ENCODE data around the gene MARCHF10. TPM values are rescaled to one million over a fixed set of nuclear protein-coding genes. Genes with fewer than 3 reads are reported as not detected.

Gene MARCHF10
- total and polyA plus RNA-seq, 2 of the 4 experiments (the other 2 are of a cell fraction): 0.18 to 0.74 TPM

DNA sequence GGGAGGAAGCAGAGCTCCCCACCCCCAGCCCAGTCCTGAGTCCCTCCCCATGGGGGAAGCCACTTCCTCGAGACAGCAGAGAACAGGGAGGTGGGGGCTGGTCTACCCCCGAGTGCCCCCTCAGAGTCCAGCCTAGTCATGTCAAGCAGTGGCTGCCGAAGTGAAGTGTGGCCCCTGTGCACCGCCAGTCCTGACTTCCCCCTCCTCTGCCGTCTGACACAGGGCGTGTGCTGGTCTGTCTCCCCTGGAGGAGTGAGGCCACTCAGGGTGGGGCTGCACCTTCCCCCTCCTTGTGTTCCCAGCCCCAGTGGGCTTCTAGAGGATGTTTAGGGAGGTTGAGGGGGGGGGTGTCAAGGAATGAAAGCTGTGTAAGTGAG lies 133.8 kb downstream of the MARCHF10 start:
- H3K23ac ChIP-seq (ENCODE audit: low read depth, low read length): no peak overlapping the region
- H2BK120ac ChIP-seq (ENCODE audit: low read depth, low read length): no peak overlapping the region
- in situ Hi-C loops (cut with MboI; ENCODE audit: low sequenced_read_pairs): no loop called here
- H3K79me1 ChIP-seq (ENCODE audit: low read depth in 1 of 2, low read length in 2 of 2): peaks cover 9 to 41% of the 10 kb centered on the region in 2 experiments
- dilution Hi-C loops (cut with HindIII; ENCODE audit: low sequenced_read_pairs, unreplicated experiment): no loop called here
- H4K91ac ChIP-seq (ENCODE audit: insufficient read depth, low read depth, low read length): no peak overlapping the region
- peaks cover 83% of the 10 kb centered on the region for H3K36me3 ChIP-seq (ENCODE audit: control insufficient read depth, insufficient read depth, low read length)
- no peak overlapping the region for H2BK20ac ChIP-seq (ENCODE audit: low read depth, low read length)
- ChIA-PET CTCF (interaction anchor here (0.5 kb wide), 1 partner anchor 15 kb away, joined by 3 read pairs; no protein-coding TSS in a partner anchor), POLR2A (ENCODE audit: unreplicated experiment) (no interaction called here)
- DNase-seq (no peak), ATAC-seq (ENCODE audit: low read depth) (no peak)
- no peak overlapping the region for H3K9ac ChIP-seq (ENCODE audit: low read depth, low read length)
- no TSS peak for BruUV-seq (replicated peaks)
- no peak overlapping the region for H3K18ac ChIP-seq (ENCODE audit: low read depth, low read length)
- H3K9me1 ChIP-seq (ENCODE audit: insufficient read depth, low read length): no peaks in the 10 kb centered on the region
- TF ChIP-seq RAD21 (IDR thresholded peaks at IDR 0.05; ENCODE audit: low read length) (no peak), MAFK (IDR thresholded peaks at IDR 0.05; ENCODE audit: low read depth, low read length) (no peak), CEBPB (IDR thresholded peaks at IDR 0.05; ENCODE audit: low read depth, low read length) (no peak), RFX5 (IDR thresholded peaks at IDR 0.05; ENCODE audit: low read depth, low read length) (no peak), CHD1 (IDR thresholded peaks at IDR 0.05; ENCODE audit: low read depth, low read length) (no peak), NFE2L2 (IDR thresholded peaks at IDR 0.05; ENCODE audit: low read depth, low read length) (no peak), POLR2A (IDR thresholded peaks at IDR 0.05; ENCODE audit: low read depth, low read length) (no peak), FOS (IDR thresholded peaks at IDR 0.05; ENCODE audit: low read depth, low read length) (no peak), MXI1 (IDR thresholded peaks at IDR 0.05; ENCODE audit: borderline replicate concordance, low read depth, low read length) (no peak), MAZ (IDR thresholded peaks at IDR 0.05; ENCODE audit: borderline replicate concordance, low read depth, low read length) (no peak), RCOR1 (IDR thresholded peaks at IDR 0.05; ENCODE audit: insufficient replicate concordance, low read length) (no peak), SMC3 (IDR thresholded peaks at IDR 0.05; ENCODE audit: low read depth, low read length) (no peak), BHLHE40 (IDR thresholded peaks at IDR 0.05; ENCODE audit: low read depth, low read length) (no peak)
- TF ChIP-seq, protein P1, sequence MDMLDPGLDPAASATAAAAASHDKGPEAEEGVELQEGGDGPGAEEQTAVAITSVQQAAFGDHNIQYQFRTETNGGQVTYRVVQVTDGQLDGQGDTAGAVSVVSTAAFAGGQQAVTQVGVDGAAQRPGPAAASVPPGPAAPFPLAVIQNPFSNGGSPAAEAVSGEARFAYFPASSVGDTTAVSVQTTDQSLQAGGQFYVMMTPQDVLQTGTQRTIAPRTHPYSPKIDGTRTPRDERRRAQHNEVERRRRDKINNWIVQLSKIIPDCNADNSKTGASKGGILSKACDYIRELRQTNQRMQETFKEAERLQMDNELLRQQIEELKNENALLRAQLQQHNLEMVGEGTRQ (IDR thresholded peaks at IDR 0.05; ENCODE audit: low read depth, low read length): no peak
- TF ChIP-seq, protein P2, sequence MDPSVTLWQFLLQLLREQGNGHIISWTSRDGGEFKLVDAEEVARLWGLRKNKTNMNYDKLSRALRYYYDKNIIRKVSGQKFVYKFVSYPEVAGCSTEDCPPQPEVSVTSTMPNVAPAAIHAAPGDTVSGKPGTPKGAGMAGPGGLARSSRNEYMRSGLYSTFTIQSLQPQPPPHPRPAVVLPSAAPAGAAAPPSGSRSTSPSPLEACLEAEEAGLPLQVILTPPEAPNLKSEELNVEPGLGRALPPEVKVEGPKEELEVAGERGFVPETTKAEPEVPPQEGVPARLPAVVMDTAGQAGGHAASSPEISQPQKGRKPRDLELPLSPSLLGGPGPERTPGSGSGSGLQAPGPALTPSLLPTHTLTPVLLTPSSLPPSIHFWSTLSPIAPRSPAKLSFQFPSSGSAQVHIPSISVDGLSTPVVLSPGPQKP (IDR thresholded peaks at IDR 0.05; ENCODE audit: borderline replicate concordance, low read depth, low read length): no peak
- TF ChIP-seq, protein P3, sequence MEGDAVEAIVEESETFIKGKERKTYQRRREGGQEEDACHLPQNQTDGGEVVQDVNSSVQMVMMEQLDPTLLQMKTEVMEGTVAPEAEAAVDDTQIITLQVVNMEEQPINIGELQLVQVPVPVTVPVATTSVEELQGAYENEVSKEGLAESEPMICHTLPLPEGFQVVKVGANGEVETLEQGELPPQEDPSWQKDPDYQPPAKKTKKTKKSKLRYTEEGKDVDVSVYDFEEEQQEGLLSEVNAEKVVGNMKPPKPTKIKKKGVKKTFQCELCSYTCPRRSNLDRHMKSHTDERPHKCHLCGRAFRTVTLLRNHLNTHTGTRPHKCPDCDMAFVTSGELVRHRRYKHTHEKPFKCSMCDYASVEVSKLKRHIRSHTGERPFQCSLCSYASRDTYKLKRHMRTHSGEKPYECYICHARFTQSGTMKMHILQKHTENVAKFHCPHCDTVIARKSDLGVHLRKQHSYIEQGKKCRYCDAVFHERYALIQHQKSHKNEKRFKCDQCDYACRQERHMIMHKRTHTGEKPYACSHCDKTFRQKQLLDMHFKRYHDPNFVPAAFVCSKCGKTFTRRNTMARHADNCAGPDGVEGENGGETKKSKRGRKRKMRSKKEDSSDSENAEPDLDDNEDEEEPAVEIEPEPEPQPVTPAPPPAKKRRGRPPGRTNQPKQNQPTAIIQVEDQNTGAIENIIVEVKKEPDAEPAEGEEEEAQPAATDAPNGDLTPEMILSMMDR (conservative IDR thresholded peaks at IDR 0.05; ENCODE audit: low read depth, low read length): no peak
- H2AK5ac ChIP-seq (ENCODE audit: low read depth, low read length): no peak overlapping the region
- no peaks in the 10 kb centered on the region for H3K27me3 ChIP-seq (ENCODE audit: control insufficient read depth, insufficient read depth, low read length)
- H3K4ac ChIP-seq (ENCODE audit: low read depth, low read length): no peak overlapping the region
- H3K4me2 ChIP-seq (ENCODE audit: low read depth, low read length): no peak overlapping the region
- no peaks in the 10 kb centered on the region for H3K9me3 ChIP-seq (ENCODE audit: control insufficient read depth, insufficient read depth, low read length)
- H2BK5ac ChIP-seq (ENCODE audit: low read depth, low read length, poor library complexity, severe bottlenecking): no peak overlapping the region
- H3K4me1 ChIP-seq (ENCODE audit: control insufficient read depth, insufficient read depth, low read length): no peaks in the 10 kb centered on the region
- H4K20me1 ChIP-seq (ENCODE audit: insufficient read depth, low read length): peaks cover 11% of the 10 kb centered on the region
- no CpG with 5 or more reads among the region's 6 CpGs for WGBS, 2 experiments (ENCODE audit: extremely low coverage in 2 of 2, insufficient read length in 1 of 2)
- no peak overlapping the region for H2BK15ac ChIP-seq (ENCODE audit: low read depth, low read length)
- H3K27ac ChIP-seq (ENCODE audit: insufficient read depth, low read length): no peak overlapping the region
- H2AK9ac ChIP-seq (replicated peaks; ENCODE audit: low read depth, low read length, poor library complexity): no peak overlapping the region
- no peak overlapping the region for H3K4me3 ChIP-seq (ENCODE audit: insufficient read depth, low read depth, low read length)
- no peak overlapping the region for H4K8ac ChIP-seq (ENCODE audit: low read depth in 2 of 2, low read length in 2 of 2)
- no peak overlapping the region for H2AFZ ChIP-seq (replicated peaks; ENCODE audit: low read length, poor library complexity)
- H4K5ac ChIP-seq (ENCODE audit: low read depth, low read length): no peak overlapping the region
- H3K56ac ChIP-seq (ENCODE audit: extremely low read depth, insufficient read depth, low read length): no peak overlapping the region
- no peak overlapping the region for H3K14ac ChIP-seq (replicated peaks; ENCODE audit: low read depth, low read length)
- intact Hi-C loops (cut with micrococcal nuclease): no loop called here

Data from IMR-90 (cell line).